Thyroid gland (tissue), 4 donors: ENCODE measurements around the gene PRPF19. TPM values are rescaled to one million over a fixed set of nuclear protein-coding genes. Genes with fewer than 3 reads are reported as not detected.

Source experiments
- DNase-seq, 2 donors: peaks; one replicate each; pipeline ENCODE4 v3.0.0-alpha.2; 2019
- H3K27ac ChIP-seq, 3 donors: fragments of 200-600 bp; sonication (generic); 1 replicate in 2 of 3; 2 replicates in 1 of 3; pipeline ENCODE4 v1.5.1; 2016 to 2019; ENCODE audit warnings: mild to moderate bottlenecking in 1 of 3, moderate library complexity in 1 of 3
- H3K27me3 ChIP-seq: fragments of 200-600 bp; sonication (generic); one replicate; pipeline ENCODE4 v1.5.1; 2019
- H3K36me3 ChIP-seq, 2 donors: fragments of 200-600 bp; sonication (generic); one replicate each; pipeline ENCODE4 v1.5.1; 2016 to 2019
- H3K4me1 ChIP-seq, 2 donors: fragments of 200-600 bp; sonication (generic); one replicate each; pipeline ENCODE4 v1.5.1; 2017 to 2019
- H3K4me3 ChIP-seq, 3 donors: fragments of 200-600 bp; sonication (generic); replicated peaks in 1 of 3; 1 replicate in 2 of 3; 2 replicates in 1 of 3; pipeline ENCODE4 v1.5.1; 2016; ENCODE audit warnings: mild to moderate bottlenecking in 1 of 3
- H3K9me3 ChIP-seq: fragments of 200-600 bp; sonication (generic); one replicate; pipeline ENCODE4 v1.5.1; 2017
- POLR2A ChIP-seq, 2 donors: fragments of 450-650 bp; IDR thresholded peaks; one replicate each; pipeline ENCODE4 v1.6.1; 2017; ENCODE audit warnings: antibody characterized with exemption in 2 of 2, mild to moderate bottlenecking in 2 of 2, moderate library complexity in 1 of 2
- WGBS, 2 donors: methylation state at CpG; one replicate each; pipeline ENCODE4 v1.1.5; 2017; 5-methylcytosine and 5-hydroxymethylcytosine counted together
- intact Hi-C: fragments of 100-400 bp; cut with DNase I; formaldehyde crosslinking; loops from one replicate; pipeline ENCODE4 v1.15.1; 2023
- total RNA-seq, 4 donors: library from RNA; depleted of rRNA; stranded (reverse); fragments of >200 nt; gene quantifications; one replicate each; pipeline ENCODE4 v1.2.3, GENCODE V29; 2016
- TF ChIP-seq, protein P1 (sequence below), 6 experiments: fragments of 200-600 bp in 3 of 6; fragments of 450-650 bp in 3 of 6; sonication (generic) in 3 of 6; IDR thresholded peaks; one replicate each; pipeline ENCODE4 v1.5.1; 2016 to 2019; ENCODE audit warnings: antibody characterized with exemption in 6 of 6, mild to moderate bottlenecking in 2 of 6, inconsistent platforms in 1 of 6, moderate library complexity in 1 of 6

PRPF19 gene
- total RNA-seq, 4 donors from 2014 or later, result 38.0 to 94.4 (median 71.5) TPM

DNA sequence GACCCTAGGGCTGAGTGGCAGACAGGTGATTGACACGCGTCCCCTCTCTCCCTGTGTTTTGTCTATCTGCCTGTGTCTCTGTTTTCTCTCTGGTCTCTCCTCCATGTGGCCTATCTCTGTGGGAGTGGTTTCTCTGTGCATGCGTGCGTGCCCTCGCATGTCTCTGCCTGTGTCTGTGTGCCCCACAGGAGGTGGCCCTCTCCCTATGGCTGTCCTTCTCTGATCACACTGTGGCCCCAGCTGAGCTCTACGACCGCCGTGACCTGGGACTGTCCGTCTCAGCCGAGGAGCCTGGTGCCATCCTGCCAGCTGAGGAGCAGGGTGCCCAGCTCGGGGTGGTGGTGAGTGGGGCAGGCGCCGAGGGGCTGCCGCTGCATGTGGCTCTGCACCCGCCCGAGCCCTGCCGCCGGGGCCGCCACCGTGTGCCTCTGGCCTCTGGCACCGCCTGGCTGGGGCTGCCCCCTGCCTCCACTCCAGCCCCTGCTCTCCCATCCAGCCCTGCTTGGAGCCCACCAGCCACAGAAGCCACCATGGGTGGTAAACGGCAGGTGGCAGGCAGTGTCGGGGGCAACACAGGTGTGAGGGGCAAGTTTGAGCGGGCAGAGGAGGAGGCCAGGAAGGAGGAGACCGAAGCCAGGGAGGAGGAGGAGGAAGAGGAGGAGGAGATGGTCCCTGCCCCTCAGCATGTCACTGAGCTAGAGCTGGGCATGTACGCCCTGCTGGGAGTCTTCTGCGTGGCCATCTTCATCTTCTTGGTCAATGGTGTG, 29.5 kb upstream of the PRPF19 start:
- WGBS, 2 donors, result 93 to 95% methylated on average over 16 to 25 of the region's 27 CpGs
- intact Hi-C loops, result no loop called here
- Histone ChIP-seq H3K27me3 (no peaks in the 10 kb centered on the region), H3K27ac (peak overlapping the region in 1 of 3 donors; percentile 66), H3K4me3 (no peak overlapping the region), H3K4me1 (peaks cover 0 to 9% of the 10 kb centered on the region in 2 donors), H3K9me3 (no peaks in the 10 kb centered on the region), H3K36me3 (no peaks in the 10 kb centered on the region)
- TF ChIP-seq, protein P1, sequence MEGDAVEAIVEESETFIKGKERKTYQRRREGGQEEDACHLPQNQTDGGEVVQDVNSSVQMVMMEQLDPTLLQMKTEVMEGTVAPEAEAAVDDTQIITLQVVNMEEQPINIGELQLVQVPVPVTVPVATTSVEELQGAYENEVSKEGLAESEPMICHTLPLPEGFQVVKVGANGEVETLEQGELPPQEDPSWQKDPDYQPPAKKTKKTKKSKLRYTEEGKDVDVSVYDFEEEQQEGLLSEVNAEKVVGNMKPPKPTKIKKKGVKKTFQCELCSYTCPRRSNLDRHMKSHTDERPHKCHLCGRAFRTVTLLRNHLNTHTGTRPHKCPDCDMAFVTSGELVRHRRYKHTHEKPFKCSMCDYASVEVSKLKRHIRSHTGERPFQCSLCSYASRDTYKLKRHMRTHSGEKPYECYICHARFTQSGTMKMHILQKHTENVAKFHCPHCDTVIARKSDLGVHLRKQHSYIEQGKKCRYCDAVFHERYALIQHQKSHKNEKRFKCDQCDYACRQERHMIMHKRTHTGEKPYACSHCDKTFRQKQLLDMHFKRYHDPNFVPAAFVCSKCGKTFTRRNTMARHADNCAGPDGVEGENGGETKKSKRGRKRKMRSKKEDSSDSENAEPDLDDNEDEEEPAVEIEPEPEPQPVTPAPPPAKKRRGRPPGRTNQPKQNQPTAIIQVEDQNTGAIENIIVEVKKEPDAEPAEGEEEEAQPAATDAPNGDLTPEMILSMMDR (IDR thresholded peaks at IDR 0.05), result no peak
- no peak for TF ChIP-seq POLR2A (IDR thresholded peaks at IDR 0.05)
- no peak for DNase-seq

- WGBS, 2 donors, result 87 to 94% methylated on average over 15 to 21 of the region's 21 CpGs
- H3K4me1 ChIP-seq, result peaks cover 0 to 9% of the 10 kb centered on the region in 2 donors
- no peak for DNase-seq
- no peak for TF ChIP-seq POLR2A (IDR thresholded peaks at IDR 0.05)
- TF ChIP-seq, protein P1 (IDR thresholded peaks at IDR 0.05), result no peak
- H3K27me3 ChIP-seq, result no peaks in the 10 kb centered on the region
- no peak overlapping the region for H3K27ac ChIP-seq
- no peaks in the 10 kb centered on the region for H3K36me3 ChIP-seq
- H3K9me3 ChIP-seq, result no peaks in the 10 kb centered on the region
- no peak overlapping the region for H3K4me3 ChIP-seq
- intact Hi-C loops, result no loop called here
These were observed 28.6 kb upstream of the PRPF19 start for GRCh38 chr11:60934790-60935605.

DNA sequence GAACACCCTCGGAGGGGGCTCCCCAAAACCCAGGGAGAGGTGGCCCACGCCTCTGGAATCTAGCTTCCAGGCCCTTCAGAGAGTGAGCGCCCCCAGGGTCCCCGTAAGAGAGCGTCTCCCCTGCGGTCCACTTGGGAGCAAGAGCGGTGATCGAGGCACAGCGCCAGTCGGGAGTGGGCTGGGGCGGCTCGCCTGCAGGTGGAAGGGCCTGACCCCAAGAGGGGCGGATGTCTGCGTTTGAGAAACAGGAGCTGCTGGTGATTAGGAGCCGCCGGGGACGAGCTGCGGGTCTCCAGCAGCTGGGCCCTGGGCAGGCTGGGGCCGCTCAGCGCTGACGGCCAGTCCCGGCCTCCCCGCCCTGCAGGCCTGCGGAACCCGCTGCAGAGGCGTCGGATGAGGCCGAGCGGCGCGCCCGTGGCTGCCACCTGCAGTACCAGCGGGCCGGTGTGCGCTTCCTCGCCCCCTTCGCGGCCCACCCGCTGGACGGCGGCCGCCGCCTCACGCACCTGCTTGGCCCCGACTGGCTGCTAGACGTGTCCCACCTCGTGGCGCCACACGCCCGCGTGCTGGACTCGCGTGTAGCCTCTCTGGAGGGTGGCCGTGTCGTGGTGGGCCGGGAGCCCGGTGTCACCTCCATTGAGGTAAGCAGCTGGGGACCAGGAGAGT, 27.9 kb upstream of the PRPF19 start:
- intact Hi-C loops, result no loop called here
- no peak overlapping the region for H3K4me3 ChIP-seq
- no peak overlapping the region for H3K27ac ChIP-seq
- no peaks in the 10 kb centered on the region for H3K36me3 ChIP-seq
- TF ChIP-seq, protein P1 (IDR thresholded peaks at IDR 0.05), result no peak
- no peak for TF ChIP-seq POLR2A (IDR thresholded peaks at IDR 0.05)
- 91 to 94% methylated on average over 27 to 28 of the region's 57 CpGs for WGBS, 2 donors
- H3K9me3 ChIP-seq, result no peaks in the 10 kb centered on the region
- H3K4me1 ChIP-seq, result peaks cover 0 to 4% of the 10 kb centered on the region in 2 donors
- no peaks in the 10 kb centered on the region for H3K27me3 ChIP-seq
- DNase-seq, result no peak

- no peak for DNase-seq
- Histone ChIP-seq H3K4me1 (peaks cover 0 to 4% of the 10 kb centered on the region in 2 donors), H3K4me3 (no peak overlapping the region), H3K27ac (no peak overlapping the region), H3K27me3 (no peaks in the 10 kb centered on the region), H3K9me3 (no peaks in the 10 kb centered on the region), H3K36me3 (no peaks in the 10 kb centered on the region)
- intact Hi-C loops, result no loop called here
- TF ChIP-seq, protein P1 (IDR thresholded peaks at IDR 0.05), result no peak
- TF ChIP-seq POLR2A (IDR thresholded peaks at IDR 0.05), result no peak
- whole genome bisulfite sequencing, 2 donors, result 91 to 95% methylated on average over 24 to 29 of the region's 37 CpGs
These were observed 27.2 kb upstream of the PRPF19 start for GRCh38 chr11:60933416-60934123.
